Smooth muscle cell (in vitro differentiated cells): ENCODE data around the gene ANKH. TPM values are rescaled to one million over a fixed set of nuclear protein-coding genes. Genes with fewer than 3 reads are reported as not detected.

Experiments
- DNase-seq: peaks from one replicate; lab custom pipeline; 2025; ENCODE audit not compliant: unreplicated experiment; lab: John Stamatoyannopoulos, UW
- H2AFZ ChIP-seq: fragments of 200-600 bp; sonication (generic); 2 replicates; pipeline ENCODE4 v1.6.0; 2016; ENCODE audit warnings: antibody characterized with exemption, low read depth, mild to moderate bottlenecking
- H3F3A ChIP-seq: fragments of 200-600 bp; sonication (generic); 2 replicates; pipeline ENCODE4 v1.6.0; 2017; ENCODE audit warnings: antibody characterized with exemption, low read depth
- H3K27ac ChIP-seq: fragments of 200-600 bp; sonication (generic); 2 replicates; pipeline ENCODE4 v1.5.1; 2016; ENCODE audit warnings: low read depth, mild to moderate bottlenecking
- H3K27me3 ChIP-seq: fragments of 200-600 bp; sonication (generic); 2 replicates; pipeline ENCODE4 v1.6.1; 2016; ENCODE audit warnings: low read depth, mild to moderate bottlenecking
- H3K36me3 ChIP-seq: fragments of 200-600 bp; sonication (generic); 2 replicates; pipeline ENCODE4 v1.5.1; 2016; ENCODE audit warnings: low read depth
- H3K4me1 ChIP-seq: fragments of 200-600 bp; sonication (generic); 2 replicates; pipeline ENCODE4 v1.5.1; 2016; ENCODE audit warnings: low read depth
- H3K4me2 ChIP-seq: fragments of 200-600 bp; sonication (generic); 2 replicates; pipeline ENCODE4 v1.6.0; 2016; ENCODE audit warnings: mild to moderate bottlenecking
- H3K4me3 ChIP-seq: fragments of 200-600 bp; sonication (generic); 2 replicates; pipeline ENCODE4 v1.5.1; 2016; ENCODE audit warnings: mild to moderate bottlenecking
- H3K79me2 ChIP-seq: fragments of 200-600 bp; sonication (generic); 2 replicates; pipeline ENCODE4 v1.6.0; 2016; ENCODE audit warnings: low read depth, mild to moderate bottlenecking
- H3K9ac ChIP-seq: fragments of 200-600 bp; sonication (generic); 2 replicates; pipeline ENCODE4 v1.6.0; 2016; ENCODE audit warnings: low read depth
- H3K9me3 ChIP-seq: fragments of 200-600 bp; sonication (generic); replicated peaks from 2 replicates; pipeline ENCODE4 v1.5.1; 2016; ENCODE audit warnings: low read depth
- H4K20me1 ChIP-seq: fragments of 200-600 bp; sonication (generic); 2 replicates; pipeline ENCODE4 v1.6.0; 2016; ENCODE audit warnings: low read depth
- CTCF ChIP-seq: fragments of 200-600 bp; sonication (generic); IDR thresholded peaks from 2 replicates; pipeline ENCODE4 v1.5.1; 2017; ENCODE audit warnings: borderline replicate concordance, mild to moderate bottlenecking, antibody characterized with exemption; ENCODE audit not compliant: insufficient read depth, poor library complexity, severe bottlenecking
- WGBS: methylation state at CpG from one replicate; pipeline ENCODE4 v1.1.7; 2016; ENCODE audit warnings: low lambda C conversion rate; 5-methylcytosine and 5-hydroxymethylcytosine counted together
- microRNA-seq: library from miRNA; unstranded; fragments of <30 nt; microRNA quantifications from one replicate; pipeline ENCODE4, GENCODE V29; 2016; ENCODE audit warnings: borderline number of aligned reads
- polyA plus RNA-seq: library from polyadenylated mRNA; unstranded; fragments of >200 nt; fragmentation: Nextera tagmentation; extraction: Ambion mirVana; gene quantifications from 2 replicates; pipeline ENCODE4 v1.2.1, GENCODE V29; 2016
- small RNA-seq: library from RNA; depleted of rRNA; stranded (forward); fragments of <200 nt; gene quantifications from one replicate; pipeline ENCODE3, GENCODE V24; 2014
- total RNA-seq: library from RNA; depleted of rRNA; stranded (reverse); fragments of >200 nt; gene quantifications from 2 replicates; pipeline ENCODE4 v1.2.3, GENCODE V29; 2014

ANKH gene
- total and polyA plus RNA-seq, 2 experiments from 2014 or later: 48.0 to 56.6 TPM

DNA sequence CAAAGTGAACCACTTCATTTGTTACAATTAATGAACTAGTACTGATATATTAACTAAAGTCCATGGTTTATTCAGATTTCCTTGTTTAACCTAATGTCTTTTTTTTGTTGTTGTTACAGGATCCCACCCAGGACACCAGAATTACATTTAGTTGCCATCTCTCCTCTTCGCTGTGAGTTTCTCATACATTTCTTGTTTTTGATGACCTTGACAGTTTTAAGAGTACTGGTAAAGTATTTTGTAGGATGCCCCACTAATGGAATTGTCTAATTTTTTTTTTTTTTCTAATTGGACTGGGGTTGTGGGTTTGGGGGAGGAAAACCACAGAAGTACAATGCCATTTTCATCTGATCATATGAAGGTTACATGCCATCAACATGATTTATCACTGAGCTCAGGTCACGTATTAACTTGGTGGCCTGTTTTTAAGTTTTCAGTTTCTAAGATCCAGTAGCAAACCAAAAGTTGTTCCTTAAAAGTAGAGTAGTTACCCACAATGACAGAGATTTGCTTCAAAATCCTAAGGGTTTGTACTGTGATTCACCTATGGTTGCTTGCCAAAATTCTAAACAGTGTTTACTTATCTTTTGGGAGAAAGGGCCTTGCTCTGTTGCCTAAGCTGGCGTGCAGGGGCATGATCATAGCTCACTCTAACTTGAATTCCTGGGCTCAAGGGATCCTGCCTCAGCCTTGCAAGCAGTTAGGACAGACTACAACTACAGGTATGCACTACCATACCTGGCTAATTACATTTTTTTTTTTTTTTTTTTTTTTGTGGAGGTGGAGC, 211.6 kb downstream of the ANKH start:
- no peak for TF ChIP-seq CTCF
- 81% methylated on average over 3 of the region's 3 CpGs for WGBS
- Histone ChIP-seq H3K9ac (no peak overlapping the region), H2AFZ (no peak overlapping the region), H3K27ac (peak overlapping the region; percentile 33), H3K79me2 (peaks cover 6% of the 10 kb centered on the region), H3K4me3 (no peak overlapping the region), H3K9me3 (no peaks in the 10 kb centered on the region), H4K20me1 (no peaks in the 10 kb centered on the region), H3F3A (peaks cover 4% of the 10 kb centered on the region), H3K36me3 (no peaks in the 10 kb centered on the region), H3K4me1 (no peaks in the 10 kb centered on the region), H3K27me3 (no peaks in the 10 kb centered on the region), H3K4me2 (no peak overlapping the region)
- DNase-seq: no peak

GRCh38 chr5:14656898-14657297, 214.7 kb downstream of the ANKH start:
- H3K27ac ChIP-seq: no peak overlapping the region
- H3K4me2 ChIP-seq: no peak overlapping the region
- no peaks in the 10 kb centered on the region for H3K4me1 ChIP-seq
- no peaks in the 10 kb centered on the region for H3K79me2 ChIP-seq
- H4K20me1 ChIP-seq: no peaks in the 10 kb centered on the region
- H3K9ac ChIP-seq: no peak overlapping the region
- H3K36me3 ChIP-seq: no peaks in the 10 kb centered on the region
- H3K9me3 ChIP-seq: no peaks in the 10 kb centered on the region
- H3F3A ChIP-seq: no peaks in the 10 kb centered on the region
- H3K4me3 ChIP-seq: no peak overlapping the region
- DNase-seq: no peak
- WGBS: 43% methylated on average over 2 of the region's 2 CpGs
- H2AFZ ChIP-seq: no peak overlapping the region
- TF ChIP-seq CTCF: no peak
- H3K27me3 ChIP-seq: peaks cover 12% of the 10 kb centered on the region

DNA sequence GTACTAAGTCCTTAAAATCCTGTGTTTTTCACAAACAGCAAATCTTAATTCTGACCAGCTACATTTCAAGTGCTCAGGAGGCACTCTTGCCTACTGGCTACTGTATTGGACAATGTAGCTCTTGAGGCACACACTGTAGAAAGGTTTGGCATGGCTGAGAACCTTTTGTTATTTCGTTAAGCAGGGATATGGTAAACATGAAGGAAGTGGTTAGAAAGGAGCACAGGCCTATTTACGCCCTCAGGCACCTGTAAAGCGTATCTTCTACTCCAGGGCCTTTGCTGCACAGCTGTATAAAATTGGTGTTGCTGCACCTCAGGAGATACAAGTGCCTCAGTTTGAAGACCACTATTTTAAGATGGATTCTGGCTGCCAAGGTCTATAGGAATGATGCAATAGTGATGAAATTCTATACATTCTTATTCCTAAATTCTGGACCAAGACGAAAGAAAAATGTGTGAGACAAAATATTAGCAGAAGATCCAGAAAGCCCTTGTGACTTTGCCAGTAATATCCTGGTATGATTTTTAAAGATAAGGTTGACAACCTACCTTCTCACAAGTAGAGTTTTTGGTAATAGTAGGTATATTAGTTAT, 216.3 kb downstream of the ANKH start:
- DNase-seq: no peak
- Histone ChIP-seq H4K20me1 (no peaks in the 10 kb centered on the region), H3K27ac (no peak overlapping the region), H3K4me3 (no peak overlapping the region), H3K36me3 (no peaks in the 10 kb centered on the region), H3K4me1 (no peaks in the 10 kb centered on the region), H3K9ac (no peak overlapping the region), H3K79me2 (no peaks in the 10 kb centered on the region), H3K9me3 (no peaks in the 10 kb centered on the region), H2AFZ (no peak overlapping the region), H3K4me2 (no peak overlapping the region), H3K27me3 (peaks cover 12% of the 10 kb centered on the region), H3F3A (no peaks in the 10 kb centered on the region)
- 51% methylated on average over 4 of the region's 4 CpGs for WGBS
- no peak for TF ChIP-seq CTCF

Small RNA genes lying within 50 kb of the gene (microRNA-seq; reads per million reads assigned to microRNA genes)
- gene MIR4637: not detected

Small RNA genes lying within 50 kb of the gene (small RNA-seq; reads per million reads assigned to genes)
- not detected for gene HNRNPKP5
- gene MIR4637: not detected

Other genes starting within 250 kb of the ANKH start
- gene OTULIN, start 207.1 kb downstream of the ANKH start, total RNA-seq: 21.2 and 30.3 TPM in 2 replicates
- 15.8 and 17.6 TPM in 2 replicates for gene OTULIN, start 207.1 kb downstream of the ANKH start, polyA plus RNA-seq